Omental fat pad (tissue), 4 donors: ENCODE measurements around the gene LRG1. TPM values are rescaled to one million over a fixed set of nuclear protein-coding genes. Genes with fewer than 3 reads are reported as not detected.

Experiments
- ATAC-seq: fragments of 150-250 bp; one replicate; pipeline ENCODE4 v1.9.1; 2016; ENCODE audit warnings: mild to moderate bottlenecking, moderate library complexity; ENCODE audit not compliant: low FRiP score
- DNase-seq: peaks from one replicate; pipeline ENCODE4 v3.0.0-alpha.2; 2019; ENCODE audit warnings: low spot score
- CTCF ChIP-seq, 3 donors: fragments of 450-650 bp; IDR thresholded peaks; one replicate each; pipeline ENCODE4 v1.5.1; 2016 to 2017; ENCODE audit warnings: antibody characterized with exemption in 3 of 3, mild to moderate bottlenecking in 3 of 3, moderate library complexity in 2 of 3
- total RNA-seq, 4 donors: library from RNA; depleted of rRNA; stranded (reverse); fragments of >200 nt; gene quantifications; one replicate each; pipeline ENCODE4 v1.1.0, GENCODE V29; 2016

The LRG1 gene
- total RNA-seq, 4 donors from 2014 or later: 1.4 to 22.6 (median 5.4) TPM

DNA sequence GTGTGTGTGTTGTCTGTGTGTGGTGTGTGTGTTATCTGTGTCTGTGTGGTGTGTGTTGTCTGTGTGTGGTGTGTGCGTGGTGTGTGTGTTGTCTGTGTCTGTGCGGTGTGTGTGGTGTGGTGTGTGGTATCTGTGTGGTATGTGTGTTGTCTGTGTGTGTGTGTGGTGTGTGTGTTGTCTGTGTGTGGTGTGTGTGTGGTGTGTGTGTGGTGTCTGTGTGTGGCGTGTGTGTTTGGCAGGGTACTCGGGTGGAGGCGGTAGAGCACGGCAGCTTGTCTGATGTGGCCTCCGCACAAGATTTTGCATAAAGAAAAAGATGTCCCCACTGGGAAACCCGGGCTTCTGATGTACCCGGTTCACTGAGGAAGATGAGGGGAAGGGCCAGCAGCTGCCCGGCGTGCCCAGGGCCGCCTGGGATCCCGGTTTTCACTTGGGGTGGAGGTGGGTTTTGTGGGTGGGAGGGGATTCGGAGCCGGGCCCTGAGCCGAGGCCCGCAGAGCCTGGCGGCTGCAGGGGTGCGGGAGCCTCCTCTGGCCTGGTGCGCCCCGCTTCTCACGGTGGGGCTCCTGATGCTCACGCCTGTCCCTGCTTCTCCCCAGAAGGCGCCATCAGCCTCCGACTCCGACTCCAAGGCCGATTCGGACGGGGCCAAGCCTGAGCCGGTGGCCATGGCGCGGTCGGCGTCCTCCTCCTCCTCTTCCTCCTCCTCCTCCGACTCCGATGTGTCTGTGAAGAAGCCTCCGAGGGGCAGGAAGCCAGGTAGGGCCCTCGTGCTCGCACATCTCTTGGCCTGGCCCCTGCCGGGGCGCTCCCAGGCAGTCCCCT, 46.5 kb downstream of the LRG1 start:
- DNase-seq: no peak
- no peak for TF ChIP-seq CTCF (IDR thresholded peaks at IDR 0.05)
- ATAC-seq: no peak

DNA sequence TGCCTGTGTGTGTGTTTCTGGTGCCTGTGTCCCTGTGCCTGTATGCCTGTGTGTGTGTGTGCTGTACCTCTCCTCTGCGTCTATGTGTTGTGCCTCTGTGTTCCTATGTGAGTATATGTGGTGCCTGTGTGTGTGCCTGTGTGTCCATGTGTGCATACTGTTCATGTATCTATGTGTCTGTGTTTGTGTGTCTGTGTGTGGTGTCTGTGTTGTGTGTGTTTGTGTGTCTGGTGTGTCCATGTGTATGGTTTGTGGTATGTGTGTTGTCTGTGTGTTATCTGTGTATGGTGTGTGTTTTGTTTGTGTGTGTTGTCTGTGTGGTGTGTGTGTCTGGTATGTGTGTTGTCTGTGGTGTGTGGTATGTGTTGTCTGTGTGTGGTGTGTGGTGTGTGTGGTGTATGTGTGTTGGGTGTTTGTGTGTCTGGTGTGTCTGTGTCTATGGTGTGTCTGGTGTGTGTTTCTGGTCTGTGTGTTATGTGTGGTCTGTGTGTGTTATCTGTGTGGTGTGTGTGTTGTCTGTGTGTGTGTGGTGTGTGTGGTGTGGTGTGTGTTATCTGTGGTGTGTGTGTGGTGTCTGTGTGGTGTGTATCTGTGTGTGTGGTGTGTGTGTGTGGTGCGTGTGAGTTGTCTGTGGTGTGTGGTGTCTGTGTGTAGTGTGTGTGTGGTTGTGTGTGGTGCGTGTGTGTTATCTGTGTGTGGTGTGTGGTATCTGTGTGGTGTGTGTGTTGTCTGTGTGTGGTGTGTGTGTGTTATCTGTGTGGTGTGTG, 47.3 kb downstream of the LRG1 start:
- ATAC-seq (no peak), DNase-seq (no peak)
- no peak for TF ChIP-seq CTCF (IDR thresholded peaks at IDR 0.05)

DNA sequence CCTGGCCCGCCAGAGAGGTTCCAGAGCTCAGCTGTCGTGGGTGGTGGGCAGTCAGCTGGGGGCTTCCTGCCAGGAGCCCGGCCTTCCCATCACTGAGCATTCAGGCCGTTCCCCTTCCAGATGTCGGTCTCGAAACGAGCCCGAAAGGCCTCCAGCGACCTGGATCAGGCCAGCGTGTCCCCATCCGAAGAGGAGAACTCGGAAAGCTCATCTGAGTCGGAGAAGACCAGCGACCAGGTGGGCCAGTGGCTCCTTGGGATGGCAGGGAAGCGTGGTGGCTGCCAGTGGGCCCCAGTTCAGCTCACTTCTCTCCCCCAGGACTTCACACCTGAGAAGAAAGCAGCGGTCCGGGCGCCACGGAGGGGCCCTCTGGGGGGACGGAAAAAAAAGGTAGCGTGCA, 48.4 kb downstream of the LRG1 start:
- ATAC-seq (no peak), DNase-seq (no peak)
- TF ChIP-seq CTCF (IDR thresholded peaks at IDR 0.05): no peak

DNA sequence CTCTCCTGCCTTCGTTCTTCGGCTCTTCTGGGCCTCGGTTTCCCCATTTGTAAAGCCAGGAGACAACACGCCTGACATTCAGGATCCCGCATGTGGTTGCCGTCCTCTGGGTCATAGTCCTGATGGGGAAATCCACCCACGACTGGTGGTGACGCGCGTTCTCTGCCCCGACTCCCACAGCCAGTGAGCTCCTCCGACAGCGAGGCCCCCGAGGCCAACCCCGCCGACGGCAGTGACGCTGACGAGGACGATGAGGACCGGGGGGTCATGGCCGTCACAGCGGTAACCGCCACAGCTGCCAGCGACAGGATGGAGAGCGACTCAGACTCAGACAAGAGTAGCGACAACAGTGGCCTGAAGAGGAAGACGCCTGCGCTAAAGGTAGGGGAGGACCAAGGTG, 51.3 kb downstream of the LRG1 start:
- no peak for TF ChIP-seq CTCF (IDR thresholded peaks at IDR 0.05)
- DNase-seq (no peak), ATAC-seq (no peak)

GRCh38 chr19:4487572-4487971, 52.3 kb downstream of the LRG1 start:
- DNase-seq: no peak
- no peak for ATAC-seq
- no peak for TF ChIP-seq CTCF (IDR thresholded peaks at IDR 0.05)

Other genes starting within 250 kb of the LRG1 start
- under 1 TPM in 1 of 4 donors, not detected in 3; 0.79 TPM for gene TMIGD2, start 237.6 kb downstream of the LRG1 start, total RNA-seq
- not detected for gene FSD1, start 235.4 kb downstream of the LRG1 start, total RNA-seq
- gene STAP2, start 201.2 kb downstream of the LRG1 start, total RNA-seq: 10 to 100 TPM in 2 of 4 donors, 1 to 10 TPM in 2; 4.6 to 18.8 (median 7.7) TPM
- 1 to 10 TPM; 3.5 to 7.1 (median 6.0) TPM for gene MPND, start 196.5 kb downstream of the LRG1 start, total RNA-seq
- gene SH3GL1, start 139.5 kb downstream of the LRG1 start, total RNA-seq: 10 to 100 TPM; 38.0 to 54.9 (median 48.2) TPM
- 1 to 10 TPM; 3.9 to 6.5 (median 4.1) TPM for gene CHAF1A, start 137.4 kb downstream of the LRG1 start, total RNA-seq
- gene UBXN6, start 82.2 kb downstream of the LRG1 start, total RNA-seq: 100 to 1,000 TPM in 2 of 4 donors, 10 to 100 TPM in 2; 62.7 to 128 (median 88.6) TPM
- 10 to 100 TPM; 17.3 to 40.8 (median 25.2) TPM for gene HDGFL2, start 67.7 kb downstream of the LRG1 start, total RNA-seq
- gene PLIN4, start 21.6 kb downstream of the LRG1 start, total RNA-seq: 1,000 to 10,000 TPM in 1 of 4 donors, 100 to 1,000 TPM in 3; 183 to 2,054 (median 453) TPM
- 10 to 100 TPM; 28.6 to 48.1 (median 44.0) TPM for gene PLIN5, start 4.8 kb downstream of the LRG1 start, total RNA-seq
- 10 to 100 TPM in 3 of 4 donors, 1 to 10 TPM in 1; 4.4 to 39.3 (median 10.9) TPM for gene SEMA6B, start 19.6 kb upstream of the LRG1 start, total RNA-seq
- gene TNFAIP8L1, start 99.5 kb upstream of the LRG1 start, total RNA-seq: 1 to 10 TPM; 1.8 to 6.3 (median 3.1) TPM
- gene MYDGF, start 130.3 kb upstream of the LRG1 start, total RNA-seq: 10 to 100 TPM; 25.7 to 59.2 (median 51.6) TPM
- 10 to 100 TPM; 25.3 to 42.9 (median 41.0) TPM for gene DPP9, start 183.8 kb upstream of the LRG1 start, total RNA-seq